Activated naive CD4-positive, alpha-beta T cell treated with anti-CD3 and anti-CD28 coated beads, Interleukin-2, amount 10 ng/mL, durations not matched to agents 7 days and 5 days (primary cell): Measurements from ENCODE around the gene TUBB2B.
"Not testable (repeated sequence)": the region's sequence is repeated elsewhere in the genome, so short reads cannot be mapped to it uniquely, and the experiment has no call there.

ENCODE experiments used
- CTCF ChIA-PET: fragments of 350-600 bp; sonication (Branson Sonifier 250); formaldehyde crosslinking; loops from one replicate; lab custom pipeline; 2021; ENCODE audit warnings: antibody characterized with exemption; lab: Charles Lee
- DNase-seq: peaks from one replicate; pipeline ENCODE4 v3.0.0-alpha.2; 2020
- H3K27ac Mint-ChIP-seq: one replicate; pipeline ENCODE4 v1.8.0; 2021; ENCODE audit warnings: mild to moderate bottlenecking, moderate library complexity, mixed read lengths
- H3K27me3 Mint-ChIP-seq: one replicate; pipeline ENCODE4 v1.8.0; 2021; ENCODE audit warnings: mild to moderate bottlenecking, mixed read lengths
- H3K36me3 Mint-ChIP-seq: one replicate; pipeline ENCODE4 v1.8.0; 2021; ENCODE audit warnings: mixed read lengths
- H3K4me1 Mint-ChIP-seq: one replicate; pipeline ENCODE4 v1.8.0; 2021; ENCODE audit warnings: mixed read lengths
- H3K4me3 Mint-ChIP-seq: one replicate; pipeline ENCODE4 v1.8.0; 2021; ENCODE audit warnings: mild to moderate bottlenecking, moderate library complexity, mixed read lengths
- H3K9me3 Mint-ChIP-seq: one replicate; pipeline ENCODE4 v1.8.0; 2021; ENCODE audit warnings: mixed read lengths

Gene TUBB2B

DNA sequence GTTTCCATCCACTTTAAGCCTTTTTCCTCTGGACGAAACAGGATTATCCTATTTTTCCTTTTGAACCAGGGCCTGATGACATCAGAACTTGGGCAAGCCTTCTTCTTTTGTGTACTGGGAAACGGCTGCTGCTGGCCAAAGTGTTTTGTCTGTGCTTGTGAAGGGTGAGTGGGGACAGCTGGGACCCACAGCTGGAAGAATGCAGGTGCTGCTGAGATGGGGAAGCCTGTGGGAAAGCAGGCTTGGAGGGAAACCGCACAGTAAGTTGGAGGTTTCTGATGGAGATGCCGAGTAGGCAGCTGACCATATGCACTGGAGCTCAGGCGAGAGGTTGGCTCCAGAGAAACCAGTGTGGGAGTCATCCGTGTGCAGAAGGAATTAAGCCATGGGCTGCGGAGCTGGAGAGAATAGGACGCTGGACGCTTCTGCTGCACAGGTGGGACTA, 22.8 kb upstream of the TUBB2B start:
- peaks cover 8% of the 10 kb centered on the region for H3K9me3 Mint-ChIP-seq
- H3K27ac Mint-ChIP-seq = no peak overlapping the region
- CTCF ChIA-PET = interaction anchor here (1.1 to 3.9 kb wide), 6 partner anchors 9 to 122 kb away, joined by 3 to 24 read pairs (median 7); partner anchors contain the start of gene PSMG4
- no peak for DNase-seq
- peaks cover 67% of the 10 kb centered on the region for H3K27me3 Mint-ChIP-seq
- H3K4me3 Mint-ChIP-seq = no peak overlapping the region
- H3K4me1 Mint-ChIP-seq = peaks cover 20% of the 10 kb centered on the region
- H3K36me3 Mint-ChIP-seq = peaks cover 3% of the 10 kb centered on the region

DNA sequence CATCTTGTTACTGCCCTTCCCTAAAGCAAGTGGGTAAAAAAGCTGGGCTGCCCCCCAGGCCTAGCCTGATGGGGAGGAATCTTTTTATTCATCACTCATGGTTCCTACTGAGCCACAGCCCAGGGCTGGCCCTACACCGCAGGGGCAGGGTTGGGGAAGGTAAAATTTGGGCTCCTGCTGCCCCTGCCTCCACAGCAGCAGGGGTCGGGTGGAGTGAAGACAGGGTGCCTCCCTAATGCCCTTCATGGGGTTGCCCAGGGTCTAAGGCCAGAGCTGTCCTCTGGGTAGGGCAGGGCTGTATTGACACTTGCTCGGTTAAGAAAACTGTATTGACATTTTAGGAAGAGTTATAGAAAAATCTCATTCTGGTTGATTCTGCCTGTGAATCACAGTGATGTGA, 22.4 kb upstream of the TUBB2B start:
- peaks cover 66% of the 10 kb centered on the region for H3K27me3 Mint-ChIP-seq
- peaks cover 20% of the 10 kb centered on the region for H3K4me1 Mint-ChIP-seq
- no peak overlapping the region for H3K4me3 Mint-ChIP-seq
- H3K27ac Mint-ChIP-seq = no peak overlapping the region
- no peak for DNase-seq
- H3K36me3 Mint-ChIP-seq = peaks cover 3% of the 10 kb centered on the region
- peaks cover 7% of the 10 kb centered on the region for H3K9me3 Mint-ChIP-seq
- CTCF ChIA-PET = interaction anchor here (2.2 to 3.9 kb wide), 4 partner anchors 10 to 121 kb away, joined by 7 to 24 read pairs (median 12); partner anchors contain the start of gene PSMG4

GRCh38 chr6:3247255-3248146, 20.0 kb upstream of the TUBB2B start:
- Mint-ChIP-seq H3K9me3 (no peaks in the 10 kb centered on the region), H3K27ac (no peak overlapping the region), H3K36me3 (no peaks in the 10 kb centered on the region), H3K4me1 (peaks cover 15% of the 10 kb centered on the region), H3K27me3 (peaks cover 69% of the 10 kb centered on the region), H3K4me3 (no peak overlapping the region)
- no peak for DNase-seq
- CTCF ChIA-PET = interaction anchor here (1.0 to 1.3 kb wide), 2 partner anchors 9 to 18 kb away, joined by 3 read pairs; no protein-coding TSS in a partner anchor

GRCh38 chr6:3245216-3245615, 17.8 kb upstream of the TUBB2B start:
- CTCF ChIA-PET = interaction anchor here (1.1 to 1.5 kb wide), 2 partner anchors 9 to 41 kb away, joined by 3 to 7 read pairs; no protein-coding TSS in a partner anchor
- peaks cover 68% of the 10 kb centered on the region for H3K27me3 Mint-ChIP-seq
- no peaks in the 10 kb centered on the region for H3K9me3 Mint-ChIP-seq

DNA sequence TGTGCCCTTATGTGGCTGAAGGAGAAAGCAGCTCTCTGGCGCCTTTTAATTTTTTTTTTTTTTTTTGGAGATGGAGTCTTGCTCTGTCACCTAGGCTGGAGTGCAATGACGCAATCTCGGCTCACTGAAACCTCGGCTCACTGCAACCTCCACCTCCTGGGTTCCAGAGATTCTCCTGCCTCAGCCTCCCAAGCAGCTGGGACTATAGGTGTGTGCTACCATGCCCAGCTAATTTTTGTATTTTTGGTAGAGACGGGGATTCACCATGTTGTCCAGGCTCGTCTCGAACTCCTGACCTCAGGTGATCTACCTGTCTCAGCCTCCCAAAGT, 17.3 kb upstream of the TUBB2B start:
- DNase-seq = peak; percentile 5
- H3K27ac Mint-ChIP-seq, H3K4me1 Mint-ChIP-seq, H3K9me3 Mint-ChIP-seq, H3K36me3 Mint-ChIP-seq, H3K4me3 Mint-ChIP-seq: not testable (repeated sequence)
- CTCF ChIA-PET = interaction anchor here (1.1 to 1.5 kb wide), 2 partner anchors 10 to 41 kb away, joined by 3 to 7 read pairs; no protein-coding TSS in a partner anchor
- peaks cover 68% of the 10 kb centered on the region for H3K27me3 Mint-ChIP-seq

More at GRCh38 chr6:3245216-3245615, 17.8 kb upstream of the TUBB2B start:
- H3K4me1 Mint-ChIP-seq = no peaks in the 10 kb centered on the region
- no peak overlapping the region for H3K27ac Mint-ChIP-seq
- no peaks in the 10 kb centered on the region for H3K36me3 Mint-ChIP-seq
- no peak for DNase-seq
- H3K4me3 Mint-ChIP-seq = no peak overlapping the region

DNA sequence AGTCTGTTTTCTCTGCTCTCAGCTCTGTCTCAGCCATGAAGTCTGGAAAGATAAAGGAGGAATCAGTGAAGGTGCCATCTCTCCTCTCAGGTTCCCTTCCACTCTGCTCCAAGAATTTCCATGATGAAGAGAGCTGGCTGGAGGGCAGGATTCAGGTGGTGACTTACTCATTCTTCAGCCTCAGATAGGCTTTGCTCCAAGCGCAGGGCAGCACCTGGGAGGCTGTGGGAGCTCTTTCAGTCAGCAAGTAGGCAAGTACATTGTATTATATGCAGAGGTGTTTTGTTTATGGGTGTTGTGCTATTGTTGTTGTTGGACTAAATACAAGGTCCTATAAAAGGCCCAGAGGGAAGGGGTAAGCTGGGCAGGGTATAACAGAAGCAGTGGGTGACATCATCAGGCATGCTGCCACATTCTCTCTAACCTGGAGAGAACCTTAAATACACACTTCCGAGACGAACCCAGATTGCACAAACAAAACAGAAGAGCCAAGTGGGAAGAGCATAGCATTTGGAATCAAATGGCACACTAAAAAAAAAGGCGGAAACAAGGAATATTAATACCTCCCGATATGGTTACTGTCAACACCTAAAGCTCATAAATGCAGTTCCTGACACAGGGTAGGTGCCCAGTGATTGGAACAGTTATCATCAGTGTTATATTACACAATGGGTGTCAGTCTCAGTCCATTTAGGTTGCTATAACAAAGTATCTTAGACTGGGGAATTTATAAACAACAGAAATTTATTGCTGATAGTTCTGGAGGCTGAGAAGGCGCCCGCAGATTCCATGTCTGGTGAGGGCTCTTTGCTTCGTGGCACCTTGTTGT, 16.8 kb upstream of the TUBB2B start:
- Mint-ChIP-seq H3K9me3 (no peaks in the 10 kb centered on the region), H3K4me3 (no peak overlapping the region), H3K27me3 (peaks cover 67% of the 10 kb centered on the region), H3K36me3 (no peaks in the 10 kb centered on the region), H3K4me1 (no peaks in the 10 kb centered on the region), H3K27ac (no peak overlapping the region)
- DNase-seq = no peak
- CTCF ChIA-PET = interaction anchor here (1.0 to 1.5 kb wide), 3 partner anchors 8 to 40 kb away, joined by 3 to 7 read pairs (median 3); no protein-coding TSS in a partner anchor

GRCh38 chr6:3242768-3243167, 15.3 kb upstream of the TUBB2B start:
- Mint-ChIP-seq H3K4me3 (no peak overlapping the region), H3K27ac (no peak overlapping the region), H3K36me3 (no peaks in the 10 kb centered on the region), H3K4me1 (no peaks in the 10 kb centered on the region), H3K27me3 (peaks cover 64% of the 10 kb centered on the region), H3K9me3 (no peaks in the 10 kb centered on the region)
- DNase-seq = no peak
- CTCF ChIA-PET = interaction anchor here (1.0 kb wide), 1 partner anchor 9 kb away, joined by 5 read pairs; no protein-coding TSS in a partner anchor

DNA sequence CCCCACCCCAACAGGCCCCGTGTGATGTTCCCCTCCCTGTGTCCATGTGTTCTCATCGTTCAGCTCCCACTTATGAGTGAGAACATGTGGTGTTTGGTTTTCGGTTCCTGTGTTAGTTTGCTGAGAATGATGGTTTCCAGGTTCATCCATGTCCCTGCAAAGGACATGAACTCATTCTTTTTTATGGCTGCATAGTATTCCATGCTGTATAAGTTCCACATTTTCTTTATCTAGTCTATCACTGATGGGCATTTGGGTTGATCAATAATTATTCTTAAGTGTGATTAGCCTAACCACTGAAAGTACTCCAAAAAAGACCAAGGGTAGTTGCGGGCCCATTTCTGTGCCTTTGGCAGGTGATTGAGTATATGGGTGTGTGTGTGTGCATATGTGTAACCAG, 14.3 kb upstream of the TUBB2B start:
- H3K4me3 Mint-ChIP-seq, H3K27ac Mint-ChIP-seq, H3K36me3 Mint-ChIP-seq, H3K9me3 Mint-ChIP-seq, H3K4me1 Mint-ChIP-seq, CTCF ChIA-PET, DNase-seq: not testable (repeated sequence)
- peaks cover 64% of the 10 kb centered on the region for H3K27me3 Mint-ChIP-seq

DNA sequence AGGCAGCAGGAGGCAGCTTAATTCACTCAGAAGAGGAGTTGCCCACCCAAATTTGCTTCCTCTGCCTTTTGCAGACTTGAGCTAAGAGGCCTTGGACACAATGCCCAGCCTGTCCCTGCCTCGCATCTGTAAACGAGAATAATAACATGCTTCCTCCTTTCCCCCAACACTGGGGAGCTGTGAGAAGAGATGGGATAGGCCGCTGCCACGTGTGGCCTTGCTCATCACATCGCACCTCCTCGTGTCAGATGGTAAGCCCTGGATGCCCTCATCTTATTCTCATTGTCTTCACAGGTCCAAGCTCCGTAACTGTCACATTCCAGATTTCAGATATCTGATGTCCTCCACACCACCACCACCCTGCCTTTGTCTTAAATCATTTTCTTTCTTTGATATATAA, 13.1 kb upstream of the TUBB2B start:
- Mint-ChIP-seq H3K4me3 (no peak overlapping the region), H3K27ac (no peak overlapping the region), H3K36me3 (no peaks in the 10 kb centered on the region), H3K9me3 (no peaks in the 10 kb centered on the region), H3K4me1 (peaks cover 2% of the 10 kb centered on the region), H3K27me3 (peaks cover 72% of the 10 kb centered on the region)
- no peak for DNase-seq
- CTCF ChIA-PET = interaction anchor here (1.0 kb wide), 1 partner anchor 11 kb away, joined by 4 read pairs; no protein-coding TSS in a partner anchor

GRCh38 chr6:3239110-3239830, 11.8 kb upstream of the TUBB2B start:
- CTCF ChIA-PET = no interaction called here
- H3K27me3 Mint-ChIP-seq = peaks cover 78% of the 10 kb centered on the region

GRCh38 chr6:3237761-3238662, 10.6 kb upstream of the TUBB2B start:
- no peak for DNase-seq
- no peak overlapping the region for H3K27ac Mint-ChIP-seq
- H3K4me1 Mint-ChIP-seq = peaks cover 3% of the 10 kb centered on the region
- no peak overlapping the region for H3K4me3 Mint-ChIP-seq
- no peaks in the 10 kb centered on the region for H3K9me3 Mint-ChIP-seq
- CTCF ChIA-PET = interaction anchor here (1.5 kb wide), 1 partner anchor 9 kb away, joined by 3 read pairs; no protein-coding TSS in a partner anchor
- no peaks in the 10 kb centered on the region for H3K36me3 Mint-ChIP-seq
- peaks cover 79% of the 10 kb centered on the region for H3K27me3 Mint-ChIP-seq

More at GRCh38 chr6:3239110-3239830, 11.8 kb upstream of the TUBB2B start:
- Mint-ChIP-seq H3K36me3 (no peaks in the 10 kb centered on the region), H3K4me3 (no peak overlapping the region), H3K9me3 (no peaks in the 10 kb centered on the region), H3K4me1 (peaks cover 3% of the 10 kb centered on the region), H3K27ac (no peak overlapping the region)
- DNase-seq = no peak

GRCh38 chr6:3236005-3236404, 8.6 kb upstream of the TUBB2B start:
- Mint-ChIP-seq H3K4me1 (peaks cover 11% of the 10 kb centered on the region), H3K27ac (no peak overlapping the region), H3K36me3 (no peaks in the 10 kb centered on the region), H3K9me3 (no peaks in the 10 kb centered on the region), H3K27me3 (peaks cover 92% of the 10 kb centered on the region), H3K4me3 (no peak overlapping the region)
- no peak for DNase-seq
- CTCF ChIA-PET = no interaction called here

- Mint-ChIP-seq H3K9me3 (no peaks in the 10 kb centered on the region), H3K4me3 (no peak overlapping the region), H3K27ac (no peak overlapping the region), H3K36me3 (no peaks in the 10 kb centered on the region), H3K27me3 (peaks cover 94% of the 10 kb centered on the region), H3K4me1 (peaks cover 15% of the 10 kb centered on the region)
- CTCF ChIA-PET = no interaction called here
- no peak for DNase-seq
Measured at GRCh38 chr6:3235486-3235885, 8.0 kb upstream of the TUBB2B start.
